OCI-LY7 (cell line): ENCODE data around the gene QRFP. TPM values are rescaled to one million over a fixed set of nuclear protein-coding genes. Genes with fewer than 3 reads are reported as not detected.

ENCODE experiments used
- BruUV-seq: library from RNA; stranded (reverse); fragments of 400-500 nt; replicated peaks from 2 replicates; lab custom pipeline; 2021; lab: Mats Ljungman, UMichigan
- CTCF ChIA-PET: fragments of 300-600 bp; sonication (Branson Sonifier 250); formaldehyde crosslinking; loops from one replicate; lab custom pipeline; 2022; ENCODE audit warnings: antibody characterized with exemption; ENCODE audit not compliant: unreplicated experiment; lab: Charles Lee
- POLR2A ChIA-PET: fragments of 300-600 bp; sonication (Branson Sonifier 250); formaldehyde crosslinking; loops from one replicate; lab custom pipeline; 2022; ENCODE audit warnings: antibody characterized with exemption; lab: Charles Lee
- DNase-seq: peaks from one replicate; pipeline ENCODE4 v3.0.0-alpha.2; 2015; ENCODE audit warnings: low spot score
- H2AFZ ChIP-seq: fragments of 200-600 bp; sonication (generic), shearing (Covaris generic); 2 replicates; pipeline ENCODE4 v1.6.1; 2014; ENCODE audit warnings: mild to moderate bottlenecking, antibody characterized with exemption, low read length, moderate library complexity
- H3K27ac ChIP-seq: fragments of 200-600 bp; sonication (generic); 2 replicates; pipeline ENCODE4 v1.5.1; 2014; ENCODE audit warnings: mixed run types, low read depth, mild to moderate bottlenecking, moderate library complexity, low read length, inconsistent platforms; ENCODE audit not compliant: poor library complexity, severe bottlenecking
- H3K36me3 ChIP-seq: fragments of 200-600 bp; sonication (generic); 2 replicates; pipeline ENCODE4 v1.6.1; 2014; ENCODE audit warnings: mild to moderate bottlenecking, antibody characterized with exemption, low read length, moderate library complexity, mixed read lengths; ENCODE audit not compliant: insufficient read depth
- H3K4me1 ChIP-seq: fragments of 200-600 bp; sonication (generic); 2 replicates; pipeline ENCODE4 v1.5.1; 2014; ENCODE audit warnings: mild to moderate bottlenecking, low read length; ENCODE audit not compliant: insufficient read depth, poor library complexity, severe bottlenecking
- H3K4me2 ChIP-seq: fragments of 200-600 bp; sonication (generic); 2 replicates; pipeline ENCODE4 v1.6.1; 2014; ENCODE audit warnings: mild to moderate bottlenecking, low read length
- H3K4me3 ChIP-seq: fragments of 200-600 bp; sonication (generic); 2 replicates; pipeline ENCODE4 v1.5.1; 2014; ENCODE audit warnings: mild to moderate bottlenecking, low read depth, low read length; ENCODE audit not compliant: poor library complexity, severe bottlenecking
- H3K79me2 ChIP-seq: fragments of 200-600 bp; sonication (generic); 2 replicates; pipeline ENCODE4 v1.6.1; 2016; ENCODE audit warnings: low read depth, mild to moderate bottlenecking, low read length, moderate library complexity, mixed read lengths; ENCODE audit not compliant: insufficient read depth
- H3K9me2 ChIP-seq: fragments of 200-600 bp; sonication (generic); 2 replicates; pipeline ENCODE4 v1.6.1; 2016; ENCODE audit warnings: mild to moderate bottlenecking, low read length, mixed read lengths; ENCODE audit not compliant: insufficient read depth
- H3K9me3 ChIP-seq: fragments of 200-600 bp; sonication (generic); 2 replicates; pipeline ENCODE4 v1.6.1; 2014; ENCODE audit warnings: mild to moderate bottlenecking, mixed run types, low read length, mixed read lengths
- H4K20me1 ChIP-seq: fragments of 200-600 bp; sonication (generic); 2 replicates; pipeline ENCODE4 v1.6.1; 2014; ENCODE audit warnings: mild to moderate bottlenecking, antibody characterized with exemption, low read length, moderate library complexity, mixed read lengths; ENCODE audit not compliant: insufficient read depth
- EZH2phosphoT487 ChIP-seq: fragments of 200-600 bp; sonication (generic); IDR thresholded peaks from 2 replicates; pipeline ENCODE4 v1.6.1; 2018; ENCODE audit warnings: low read depth, borderline replicate concordance, mild to moderate bottlenecking, mixed run types, antibody characterized with exemption, low read length, moderate library complexity, mixed read lengths
- intact Hi-C: fragments of 100-400 bp; cut with micrococcal nuclease; formaldehyde crosslinking; loops from one replicate; pipeline ENCODE4 v1.10.0; 2022; ENCODE audit not compliant: unreplicated experiment
- total RNA-seq, 2 experiments: library from RNA; depleted of rRNA in 1 of 2; stranded (reverse); fragments of >200 nt in 1 of 2; shearing (Covaris generic) in 1 of 2; gene quantifications; 2 replicates each; pipeline ENCODE4 v1.2.3, GENCODE V29; 2014 to 2022
- TF ChIP-seq, protein P1 (sequence below): fragments of 200-600 bp; sonication (generic); conservative IDR thresholded peaks from 2 replicates; pipeline ENCODE4 v1.5.1; 2014; ENCODE audit warnings: mild to moderate bottlenecking, antibody characterized with exemption, low read length, moderate library complexity, mixed read lengths

QRFP gene
- total RNA-seq, 2 experiments from 2014 or later, result not detected

DNA sequence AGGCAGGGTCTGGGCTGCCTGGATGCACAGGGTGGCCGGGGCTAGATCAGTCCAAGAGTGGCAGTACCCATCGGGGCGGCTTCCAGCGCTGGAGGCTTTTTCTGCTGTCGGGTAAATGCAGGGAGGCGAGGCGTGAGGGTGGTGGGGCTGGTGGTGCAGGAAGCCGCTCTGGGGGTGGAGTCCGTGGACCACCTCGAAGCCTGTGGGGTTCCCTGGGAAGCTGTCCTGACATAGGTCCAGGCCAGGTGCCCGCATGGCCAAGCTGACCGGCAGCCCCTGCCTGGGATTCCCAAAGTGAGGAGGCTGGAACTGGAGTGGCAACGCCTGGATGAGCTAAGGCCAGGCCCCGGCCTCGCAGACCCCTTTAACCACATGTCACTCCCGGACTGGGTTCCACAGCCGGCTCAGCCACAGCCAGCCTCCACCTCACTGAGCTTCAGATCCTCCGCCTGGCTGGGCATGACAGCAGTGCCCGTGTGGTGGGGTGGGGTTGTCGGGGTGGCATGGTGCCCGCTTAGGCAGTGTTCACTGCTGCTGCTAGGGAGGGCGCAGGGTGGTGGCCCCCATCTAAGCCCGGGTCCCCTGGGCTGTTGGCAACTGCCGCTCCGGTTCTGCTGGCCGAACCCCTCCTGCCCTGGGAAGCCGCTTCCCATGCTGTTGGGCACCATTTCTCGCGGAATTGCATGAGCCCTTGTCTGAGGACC, 1.4 kb upstream of the QRFP start:
- Histone ChIP-seq H3K4me2 (no peak overlapping the region), H4K20me1 (no peaks in the 10 kb centered on the region), H3K9me2 (no peaks in the 10 kb centered on the region), H3K79me2 (no peaks in the 10 kb centered on the region), H3K36me3 (no peaks in the 10 kb centered on the region), H3K4me1 (no peaks in the 10 kb centered on the region), H2AFZ (no peak overlapping the region), H3K27ac (no peak overlapping the region), H3K4me3 (no peak overlapping the region), H3K9me3 (no peaks in the 10 kb centered on the region)
- intact Hi-C loops, result no loop called here
- TF ChIP-seq, protein P1, sequence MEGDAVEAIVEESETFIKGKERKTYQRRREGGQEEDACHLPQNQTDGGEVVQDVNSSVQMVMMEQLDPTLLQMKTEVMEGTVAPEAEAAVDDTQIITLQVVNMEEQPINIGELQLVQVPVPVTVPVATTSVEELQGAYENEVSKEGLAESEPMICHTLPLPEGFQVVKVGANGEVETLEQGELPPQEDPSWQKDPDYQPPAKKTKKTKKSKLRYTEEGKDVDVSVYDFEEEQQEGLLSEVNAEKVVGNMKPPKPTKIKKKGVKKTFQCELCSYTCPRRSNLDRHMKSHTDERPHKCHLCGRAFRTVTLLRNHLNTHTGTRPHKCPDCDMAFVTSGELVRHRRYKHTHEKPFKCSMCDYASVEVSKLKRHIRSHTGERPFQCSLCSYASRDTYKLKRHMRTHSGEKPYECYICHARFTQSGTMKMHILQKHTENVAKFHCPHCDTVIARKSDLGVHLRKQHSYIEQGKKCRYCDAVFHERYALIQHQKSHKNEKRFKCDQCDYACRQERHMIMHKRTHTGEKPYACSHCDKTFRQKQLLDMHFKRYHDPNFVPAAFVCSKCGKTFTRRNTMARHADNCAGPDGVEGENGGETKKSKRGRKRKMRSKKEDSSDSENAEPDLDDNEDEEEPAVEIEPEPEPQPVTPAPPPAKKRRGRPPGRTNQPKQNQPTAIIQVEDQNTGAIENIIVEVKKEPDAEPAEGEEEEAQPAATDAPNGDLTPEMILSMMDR, result no peak
- no peak for TF ChIP-seq EZH2phosphoT487
- no peak for DNase-seq
- CTCF ChIA-PET, result no interaction called here
- POLR2A ChIA-PET, result no interaction called here
- no TSS peak for BruUV-seq

DNA sequence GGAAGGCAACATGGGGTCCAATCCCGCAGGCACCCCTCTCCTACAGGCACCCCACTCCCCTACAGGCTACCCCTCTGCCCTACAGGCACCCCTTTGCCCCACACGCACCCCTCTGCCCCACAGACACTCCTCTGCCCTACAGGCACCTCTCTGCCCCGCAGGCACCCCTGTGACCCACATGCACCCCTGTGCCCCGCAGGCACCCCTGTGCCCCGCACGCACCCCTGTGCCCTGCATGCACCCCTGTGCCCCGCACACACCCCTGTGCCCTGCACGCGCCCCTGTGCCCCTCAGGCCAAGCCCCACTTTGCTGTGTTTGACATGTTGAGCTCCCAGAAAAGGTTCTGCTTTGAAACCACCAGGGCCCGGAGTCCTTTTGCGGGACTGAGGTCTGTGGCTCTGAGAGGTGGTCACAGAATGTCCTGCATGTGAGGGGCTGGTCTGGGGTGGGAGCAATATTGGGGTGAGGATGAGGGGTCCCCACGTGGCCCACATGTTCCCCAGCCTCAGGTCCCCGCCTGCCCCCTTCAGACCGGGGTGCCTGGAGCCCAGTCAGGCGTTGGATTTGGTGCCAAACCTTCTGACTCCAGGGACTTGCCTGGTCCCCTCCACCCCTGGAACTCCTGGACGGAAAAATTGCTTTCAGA, 616 bp upstream of the QRFP start:
- intact Hi-C loops, result no loop called here
- Histone ChIP-seq H2AFZ (no peak overlapping the region), H3K4me3 (no peak overlapping the region), H3K36me3 (no peaks in the 10 kb centered on the region), H3K9me2 (no peaks in the 10 kb centered on the region), H3K79me2 (no peaks in the 10 kb centered on the region), H4K20me1 (no peaks in the 10 kb centered on the region), H3K9me3 (no peaks in the 10 kb centered on the region), H3K4me2 (no peak overlapping the region), H3K4me1 (no peaks in the 10 kb centered on the region), H3K27ac (no peak overlapping the region)
- CTCF ChIA-PET, result no interaction called here
- POLR2A ChIA-PET, result no interaction called here
- DNase-seq, result no peak
- no TSS peak for BruUV-seq
- TF ChIP-seq EZH2phosphoT487, result no peak
- TF ChIP-seq, protein P1, result no peak
